DND-41 (cell line): ENCODE results near the gene CLEC18B.

Experiments used
- ATAC-seq: fragments of 200-7000 bp; cut with Tn5 transposase; 3 replicates; pipeline ENCODE4 v1.9.1; 2021; ENCODE audit warnings: low read depth; ENCODE audit not compliant: insufficient read depth
- DNase-seq: peaks from one replicate; pipeline ENCODE4 v3.0.0-alpha.2; 2020
- H2AFZ ChIP-seq: 2 replicates; pipeline ENCODE4 v1.6.0; 2012; ENCODE audit warnings: low read depth, low read length
- H3K27ac ChIP-seq: 2 replicates; pipeline ENCODE4 v1.5.1; 2012; ENCODE audit warnings: low read length, inconsistent platforms
- H3K27me3 ChIP-seq: fragments of 200-600 bp; sonication (generic); 2 replicates; pipeline ENCODE4 v1.6.0; 2012; ENCODE audit warnings: low read length, mild to moderate bottlenecking, inconsistent platforms; ENCODE audit not compliant: insufficient read depth, poor library complexity
- H3K36me3 ChIP-seq: 2 replicates; pipeline ENCODE4 v1.5.1; 2012; ENCODE audit warnings: low read length, inconsistent platforms; ENCODE audit not compliant: insufficient read depth
- H3K4me1 ChIP-seq: 2 replicates; pipeline ENCODE4 v1.5.1; 2012; ENCODE audit warnings: mild to moderate bottlenecking, low read length; ENCODE audit not compliant: insufficient read depth
- H3K4me2 ChIP-seq: 2 replicates; pipeline ENCODE4 v1.6.0; 2012; ENCODE audit warnings: mild to moderate bottlenecking, moderate library complexity, low read length, inconsistent platforms; ENCODE audit not compliant: insufficient read depth
- H3K4me3 ChIP-seq, 2 experiments: fragments of 200-600 bp in 1 of 2; shearing (Covaris generic) in 1 of 2; 2 replicates each; pipeline ENCODE4 v1.5.1; 2012 to 2016; ENCODE audit warnings: inconsistent platforms in 2 of 2, low read length in 2 of 2, mild to moderate bottlenecking in 2 of 2, low read depth in 1 of 2, moderate library complexity in 1 of 2
- H3K79me2 ChIP-seq: 2 replicates; pipeline ENCODE4 v1.6.0; 2012; ENCODE audit warnings: low read length, inconsistent platforms; ENCODE audit not compliant: insufficient read depth
- H3K9ac ChIP-seq: 2 replicates; pipeline ENCODE4 v1.6.0; 2012; ENCODE audit warnings: low read depth, mild to moderate bottlenecking, inconsistent platforms, low read length, moderate library complexity
- H3K9me3 ChIP-seq: 2 replicates; pipeline ENCODE4 v1.5.1; 2012; ENCODE audit warnings: low read length, moderate library complexity, mild to moderate bottlenecking, inconsistent platforms; ENCODE audit not compliant: insufficient read depth, severe bottlenecking
- H4K20me1 ChIP-seq: 2 replicates; pipeline ENCODE4 v1.6.0; 2012; ENCODE audit warnings: low read length; ENCODE audit not compliant: insufficient read depth
- EZH2 ChIP-seq: IDR thresholded peaks from 3 replicates; pipeline ENCODE4 v1.6.1; 2012; ENCODE audit warnings: borderline replicate concordance, low read depth, mild to moderate bottlenecking, moderate library complexity, low read length, inconsistent platforms; ENCODE audit not compliant: severe bottlenecking
- TF ChIP-seq, protein P1 (sequence below): IDR thresholded peaks from 2 replicates; pipeline ENCODE4 v1.5.1; 2012; ENCODE audit warnings: borderline replicate concordance, low read length, moderate library complexity, mild to moderate bottlenecking; ENCODE audit not compliant: poor library complexity, severe bottlenecking; ENCODE audit errors: extremely low read depth

CLEC18B gene

DNA sequence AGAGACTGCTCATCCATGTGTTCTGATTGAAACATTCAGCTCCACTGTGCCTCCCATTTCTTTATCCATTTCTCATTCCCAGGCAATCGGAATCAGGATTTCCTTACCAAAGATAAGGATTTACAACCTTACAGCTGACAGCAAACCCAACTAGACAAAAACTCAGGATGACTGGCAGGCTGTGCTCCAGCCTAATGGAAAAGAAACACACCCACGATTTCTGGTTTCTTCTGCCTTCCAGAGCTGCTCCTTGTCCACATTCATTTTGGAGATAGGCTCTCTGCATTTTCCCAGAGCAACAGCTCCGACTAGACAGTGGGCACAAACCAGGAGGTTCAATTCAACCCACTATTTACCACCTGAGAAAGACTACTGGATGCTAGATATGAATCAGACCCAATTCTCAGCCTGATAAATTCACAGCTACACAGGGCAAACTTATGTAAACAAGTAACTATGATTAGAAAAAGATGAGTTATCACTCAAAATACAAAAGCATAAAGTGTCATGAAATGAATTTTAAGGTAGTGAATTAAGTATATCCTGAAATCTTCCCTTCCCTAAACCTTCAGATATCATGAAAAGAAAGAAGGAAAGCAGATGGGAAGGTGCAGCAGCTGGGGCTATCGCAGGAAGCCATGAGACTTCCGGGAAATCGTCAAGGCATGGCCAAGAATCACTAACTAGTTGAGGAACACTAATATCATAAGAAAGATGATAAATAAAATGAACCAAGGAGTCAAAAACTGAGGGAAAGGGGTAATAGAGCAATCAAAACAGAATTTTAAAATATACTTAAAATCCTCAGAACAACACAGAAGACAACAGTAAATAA is 44.8 kb upstream of the CLEC18B start:
- ATAC-seq (no peak), DNase-seq (no peak)
- no peaks in the 10 kb centered on the region for H3K4me1 ChIP-seq
- no peak for TF ChIP-seq EZH2
- TF ChIP-seq, protein P1, sequence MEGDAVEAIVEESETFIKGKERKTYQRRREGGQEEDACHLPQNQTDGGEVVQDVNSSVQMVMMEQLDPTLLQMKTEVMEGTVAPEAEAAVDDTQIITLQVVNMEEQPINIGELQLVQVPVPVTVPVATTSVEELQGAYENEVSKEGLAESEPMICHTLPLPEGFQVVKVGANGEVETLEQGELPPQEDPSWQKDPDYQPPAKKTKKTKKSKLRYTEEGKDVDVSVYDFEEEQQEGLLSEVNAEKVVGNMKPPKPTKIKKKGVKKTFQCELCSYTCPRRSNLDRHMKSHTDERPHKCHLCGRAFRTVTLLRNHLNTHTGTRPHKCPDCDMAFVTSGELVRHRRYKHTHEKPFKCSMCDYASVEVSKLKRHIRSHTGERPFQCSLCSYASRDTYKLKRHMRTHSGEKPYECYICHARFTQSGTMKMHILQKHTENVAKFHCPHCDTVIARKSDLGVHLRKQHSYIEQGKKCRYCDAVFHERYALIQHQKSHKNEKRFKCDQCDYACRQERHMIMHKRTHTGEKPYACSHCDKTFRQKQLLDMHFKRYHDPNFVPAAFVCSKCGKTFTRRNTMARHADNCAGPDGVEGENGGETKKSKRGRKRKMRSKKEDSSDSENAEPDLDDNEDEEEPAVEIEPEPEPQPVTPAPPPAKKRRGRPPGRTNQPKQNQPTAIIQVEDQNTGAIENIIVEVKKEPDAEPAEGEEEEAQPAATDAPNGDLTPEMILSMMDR: no peak
- no peak overlapping the region for H3K9ac ChIP-seq
- H3K9me3 ChIP-seq: no peaks in the 10 kb centered on the region
- no peak overlapping the region for H3K4me3 ChIP-seq
- H3K4me2 ChIP-seq: no peak overlapping the region
- H2AFZ ChIP-seq: no peak overlapping the region
- H3K79me2 ChIP-seq: no peaks in the 10 kb centered on the region
- H3K27ac ChIP-seq: no peak overlapping the region
- no peaks in the 10 kb centered on the region for H3K27me3 ChIP-seq
- H4K20me1 ChIP-seq: no peaks in the 10 kb centered on the region
- H3K36me3 ChIP-seq: peaks cover 66% of the 10 kb centered on the region

DNA sequence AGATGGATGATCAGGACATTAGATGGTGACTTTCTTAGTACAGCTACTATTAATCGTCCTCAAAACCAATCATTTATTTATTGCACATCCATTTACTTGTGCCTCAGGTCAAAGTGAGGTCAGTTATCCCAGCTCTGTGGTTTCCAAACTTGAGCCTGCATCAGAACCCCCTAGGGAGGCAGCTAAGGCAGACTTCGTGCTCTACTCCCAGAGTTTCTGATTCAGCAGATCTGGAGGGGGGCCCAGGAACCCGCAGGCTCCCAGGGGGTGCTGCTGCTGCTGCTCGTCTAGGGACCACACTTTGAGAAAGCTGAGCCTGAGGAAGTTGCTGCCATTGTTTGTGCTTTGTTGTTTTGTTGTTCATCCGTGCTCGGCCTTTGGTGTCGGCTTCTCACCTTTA is 44.0 kb upstream of the CLEC18B start:
- DNase-seq: no peak
- H3K9ac ChIP-seq: no peak overlapping the region
- no peaks in the 10 kb centered on the region for H3K27me3 ChIP-seq
- no peak overlapping the region for H2AFZ ChIP-seq
- TF ChIP-seq, protein P1: no peak
- no peak for TF ChIP-seq EZH2
- ATAC-seq: no peak
- no peaks in the 10 kb centered on the region for H3K79me2 ChIP-seq
- H3K4me3 ChIP-seq: no peak overlapping the region
- no peak overlapping the region for H3K27ac ChIP-seq
- H4K20me1 ChIP-seq: no peaks in the 10 kb centered on the region
- H3K9me3 ChIP-seq: no peaks in the 10 kb centered on the region
- peaks cover 65% of the 10 kb centered on the region for H3K36me3 ChIP-seq
- H3K4me2 ChIP-seq: no peak overlapping the region
- no peaks in the 10 kb centered on the region for H3K4me1 ChIP-seq

DNA sequence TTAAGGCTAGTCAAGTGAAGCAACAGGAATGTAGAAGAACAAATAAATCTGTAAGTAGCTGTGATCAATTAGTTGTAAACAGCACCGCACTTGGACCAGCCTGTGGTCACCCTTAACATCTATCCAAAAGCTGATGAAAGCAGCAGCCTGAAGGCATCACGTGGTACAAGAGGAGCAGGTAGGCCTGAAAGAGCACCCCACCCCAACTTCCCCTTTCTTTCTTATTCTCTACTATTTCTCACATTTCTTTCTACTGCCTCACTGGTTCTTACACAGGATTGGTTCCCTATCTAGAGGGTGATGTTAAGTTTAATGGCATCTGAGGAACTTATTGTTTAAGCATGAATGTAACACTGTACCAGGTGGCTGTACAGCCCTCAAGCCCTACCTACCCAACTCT is 42.6 kb upstream of the CLEC18B start:
- Histone ChIP-seq H3K79me2 (no peaks in the 10 kb centered on the region), H3K9me3 (no peaks in the 10 kb centered on the region), H4K20me1 (no peaks in the 10 kb centered on the region), H3K4me2 (no peak overlapping the region), H3K36me3 (peaks cover 53% of the 10 kb centered on the region), H3K4me3 (no peak overlapping the region), H3K9ac (no peak overlapping the region), H3K27me3 (no peaks in the 10 kb centered on the region), H3K4me1 (no peaks in the 10 kb centered on the region), H3K27ac (no peak overlapping the region), H2AFZ (no peak overlapping the region)
- DNase-seq: no peak
- no peak for TF ChIP-seq EZH2
- TF ChIP-seq, protein P1: no peak
- no peak for ATAC-seq
